Effector CD8-positive, alpha-beta T cell (primary cell): ENCODE data around the gene PABPC1L.
A peak's percentile ranks its signal among the peaks of the same experiment; 100 is the strongest.

Source experiments
- DNase-seq: peaks from one replicate; lab custom pipeline; 2025; lab: John Stamatoyannopoulos, UW

The PABPC1L gene

GRCh38 chr20:44942264-44942973 lies 32.6 kb downstream of the PABPC1L start:
- no peak for DNase-seq

GRCh38 chr20:44943828-44944227 lies 34.0 kb downstream of the PABPC1L start:
- no peak for DNase-seq

GRCh38 chr20:44945261-44945660 lies 35.4 kb downstream of the PABPC1L start:
- DNase-seq: no peak

GRCh38 chr20:44946271-44946852 lies 36.5 kb downstream of the PABPC1L start:
- no peak for DNase-seq

GRCh38 chr20:44948107-44948506 lies 38.2 kb downstream of the PABPC1L start:
- no peak for DNase-seq

GRCh38 chr20:44948513-44948912 lies 38.7 kb downstream of the PABPC1L start:
- no peak for DNase-seq

GRCh38 chr20:44950368-44950767 lies 40.5 kb downstream of the PABPC1L start:
- no peak for DNase-seq

GRCh38 chr20:44952731-44953130 lies 42.9 kb downstream of the PABPC1L start:
- no peak for DNase-seq

GRCh38 chr20:44954211-44954610 lies 44.4 kb downstream of the PABPC1L start:
- DNase-seq: no peak

GRCh38 chr20:44955270-44955669 lies 45.4 kb downstream of the PABPC1L start:
- DNase-seq: no peak

- DNase-seq: no peak
Measured at GRCh38 chr20:44956410-44956809, 46.5 kb downstream of the PABPC1L start.

- no peak for DNase-seq
Measured at GRCh38 chr20:44958276-44958675, 48.4 kb downstream of the PABPC1L start.

GRCh38 chr20:44959082-44959637 lies 49.3 kb downstream of the PABPC1L start:
- no peak for DNase-seq

GRCh38 chr20:44959638-44960102 lies 49.8 kb downstream of the PABPC1L start:
- DNase-seq: peak; percentile 25

- peak; percentile 89 for DNase-seq
Measured at GRCh38 chr20:44960103-44960852, 50.4 kb downstream of the PABPC1L start, which contains the start of gene TOMM34. Gene TOMM34, minus strand, starts transcription at chr20:44960397. Its CDS starts 64 bp downstream, at chr20:44960333.

- DNase-seq: no peak
Measured at GRCh38 chr20:44961011-44961869, 51.4 kb downstream of the PABPC1L start.

GRCh38 chr20:44961870-44962267 lies 52.0 kb downstream of the PABPC1L start:
- DNase-seq: no peak

GRCh38 chr20:44962483-44962882 lies 52.6 kb downstream of the PABPC1L start:
- DNase-seq: no peak

- no peak for DNase-seq
Measured at GRCh38 chr20:44963325-44964215, 53.7 kb downstream of the PABPC1L start.

GRCh38 chr20:44965651-44966029 lies 55.8 kb downstream of the PABPC1L start:
- DNase-seq: no peak
